HG03159 (cell line): ENCODE results near the gene PDE4A.

Source experiments
- ATAC-seq: cut with Tn5 transposase; IDR thresholded peaks from one replicate; pipeline ENCODE4 v1.9.1; 2021; ENCODE audit warnings: mild to moderate bottlenecking, moderate library complexity; ENCODE audit not compliant: unreplicated experiment

Gene PDE4A

GRCh38 chr19:10505583-10506229 lies 85.4 kb downstream of the PDE4A start:
- ATAC-seq, result no peak

GRCh38 chr19:10508036-10508435 lies 87.7 kb downstream of the PDE4A start:
- no peak for ATAC-seq

GRCh38 chr19:10508707-10509106 lies 88.4 kb downstream of the PDE4A start:
- ATAC-seq, result no peak

GRCh38 chr19:10510301-10510802 lies 90.0 kb downstream of the PDE4A start:
- no peak for ATAC-seq

GRCh38 chr19:10513223-10513622 lies 92.9 kb downstream of the PDE4A start:
- ATAC-seq, result no peak

- ATAC-seq, result no peak
These were observed 94.1 kb downstream of the PDE4A start for GRCh38 chr19:10514211-10515145.

- no peak for ATAC-seq
These were observed 95.7 kb downstream of the PDE4A start for GRCh38 chr19:10516064-10516385.

- ATAC-seq, result no peak
These were observed 96.4 kb downstream of the PDE4A start for GRCh38 chr19:10516671-10517286.

GRCh38 chr19:10517361-10517759 lies 97.0 kb downstream of the PDE4A start, which contains the start of gene S1PR5:
Gene S1PR5, minus strand, starts transcription at chr19:10517447. Its CDS starts 2,436 bp downstream, at chr19:10515011.
- no peak for ATAC-seq

GRCh38 chr19:10517760-10518443 lies 97.6 kb downstream of the PDE4A start:
- no peak for ATAC-seq

GRCh38 chr19:10518444-10519361 lies 98.4 kb downstream of the PDE4A start:
- ATAC-seq, result no peak
